A673 (cell line): Measurements from ENCODE around the gene SDK1. TPM values are rescaled to one million over a fixed set of nuclear protein-coding genes. Genes with fewer than 3 reads are reported as not detected.

Experiments used
- BruUV-seq: library from RNA; stranded (reverse); fragments of 400-500 nt; replicated peaks from 2 replicates; lab custom pipeline; 2021; lab: Mats Ljungman, UMichigan
- CTCF ChIA-PET: fragments of 300-600 bp; sonication (Branson Sonifier 250); formaldehyde crosslinking; loops from one replicate; lab custom pipeline; 2022; ENCODE audit warnings: antibody characterized with exemption; lab: Charles Lee
- POLR2A ChIA-PET: fragments of 300-600 bp; sonication (Branson Sonifier 250); formaldehyde crosslinking; loops from one replicate; lab custom pipeline; 2022; ENCODE audit warnings: antibody characterized with exemption; ENCODE audit not compliant: low non-redundant PET; lab: Charles Lee
- DNase-seq: peaks from one replicate; pipeline ENCODE4 v3.0.0-alpha.2; 2015; ENCODE audit warnings: low spot score
- H3K27ac ChIP-seq: fragments of 200-600 bp; sonication (generic); 2 replicates; pipeline ENCODE4 v1.5.1; 2016; ENCODE audit warnings: mixed run types, low read depth, mild to moderate bottlenecking, mixed read lengths, antibody characterized with exemption, low read length; ENCODE audit not compliant: poor library complexity, severe bottlenecking
- H3K27me3 ChIP-seq: fragments of 200-600 bp; sonication (generic); replicated peaks from 2 replicates; pipeline ENCODE4 v1.6.1; 2017; ENCODE audit warnings: mixed run types, low read depth, mild to moderate bottlenecking, mixed read lengths, antibody characterized with exemption, low read length; ENCODE audit not compliant: insufficient read depth, poor library complexity
- H3K36me3 ChIP-seq: fragments of 200-600 bp; sonication (generic); 2 replicates; pipeline ENCODE4 v1.6.1; 2016; ENCODE audit warnings: mixed run types, mild to moderate bottlenecking, mixed read lengths, antibody characterized with exemption, low read length; ENCODE audit not compliant: insufficient read depth, poor library complexity, severe bottlenecking
- H3K4me1 ChIP-seq: fragments of 200-600 bp; sonication (generic); 2 replicates; pipeline ENCODE4 v1.6.1; 2017; ENCODE audit warnings: mixed run types, mild to moderate bottlenecking, mixed read lengths, antibody characterized with exemption, low read length; ENCODE audit not compliant: insufficient read depth, poor library complexity, severe bottlenecking
- H3K4me3 ChIP-seq: fragments of 200-600 bp; sonication (generic); 2 replicates; pipeline ENCODE4 v1.5.1; 2016; ENCODE audit warnings: low read depth, mixed run types, mild to moderate bottlenecking, mixed read lengths, low read length; ENCODE audit not compliant: poor library complexity, severe bottlenecking
- H3K9me3 ChIP-seq: fragments of 200-600 bp; sonication (generic); 2 replicates; pipeline ENCODE4 v1.6.1; 2016; ENCODE audit warnings: mixed run types, low read depth, mild to moderate bottlenecking, mixed read lengths, antibody characterized with exemption, low read length; ENCODE audit not compliant: poor library complexity, severe bottlenecking
- EZH2 ChIP-seq: fragments of 200-600 bp; sonication (generic); IDR thresholded peaks from 2 replicates; pipeline ENCODE4 v1.6.1; 2017; ENCODE audit warnings: borderline replicate concordance, low read depth, mild to moderate bottlenecking, mixed read lengths, antibody characterized with exemption, low read length; ENCODE audit not compliant: poor library complexity, severe bottlenecking
- intact Hi-C: fragments of 100-400 bp; cut with micrococcal nuclease; formaldehyde crosslinking; loops from one replicate; pipeline ENCODE4 v1.10.0; 2022; ENCODE audit not compliant: unreplicated experiment
- total RNA-seq: library from RNA; stranded (reverse); gene quantifications from 2 replicates; pipeline ENCODE4 v1.2.3, GENCODE V29; 2021
- TF ChIP-seq, protein P1 (sequence below): fragments of 300-800, 200-600 bp; sonication (generic); conservative IDR thresholded peaks from 2 replicates; pipeline ENCODE4 v1.5.1; 2017; ENCODE audit warnings: low read depth, mild to moderate bottlenecking, antibody characterized with exemption, low read length, moderate library complexity, mixed read lengths

Gene SDK1
- total RNA-seq, 1 experiment from 2014 or later: 14.7 TPM

DNA sequence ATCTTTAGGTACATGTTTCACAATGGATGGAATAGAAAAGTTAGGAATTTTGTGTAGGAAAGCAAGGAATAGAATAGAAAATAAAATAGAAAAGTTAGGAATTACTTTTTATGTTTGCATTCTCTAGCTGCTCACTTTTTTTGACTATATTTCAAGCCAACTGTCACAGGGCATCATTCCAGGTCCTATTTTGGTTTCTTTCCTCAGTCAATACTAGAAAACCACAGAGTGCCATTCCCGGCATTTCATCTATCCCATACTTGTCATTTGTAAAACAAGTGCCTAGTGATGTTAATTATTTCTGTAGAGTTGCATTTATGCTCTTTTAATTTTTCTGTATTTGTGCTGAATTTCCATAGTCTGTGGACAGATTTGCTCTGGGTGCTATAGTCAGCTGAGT, 66.2 kb downstream of the SDK1 start:
- H3K9me3 ChIP-seq: no peaks in the 10 kb centered on the region

DNA sequence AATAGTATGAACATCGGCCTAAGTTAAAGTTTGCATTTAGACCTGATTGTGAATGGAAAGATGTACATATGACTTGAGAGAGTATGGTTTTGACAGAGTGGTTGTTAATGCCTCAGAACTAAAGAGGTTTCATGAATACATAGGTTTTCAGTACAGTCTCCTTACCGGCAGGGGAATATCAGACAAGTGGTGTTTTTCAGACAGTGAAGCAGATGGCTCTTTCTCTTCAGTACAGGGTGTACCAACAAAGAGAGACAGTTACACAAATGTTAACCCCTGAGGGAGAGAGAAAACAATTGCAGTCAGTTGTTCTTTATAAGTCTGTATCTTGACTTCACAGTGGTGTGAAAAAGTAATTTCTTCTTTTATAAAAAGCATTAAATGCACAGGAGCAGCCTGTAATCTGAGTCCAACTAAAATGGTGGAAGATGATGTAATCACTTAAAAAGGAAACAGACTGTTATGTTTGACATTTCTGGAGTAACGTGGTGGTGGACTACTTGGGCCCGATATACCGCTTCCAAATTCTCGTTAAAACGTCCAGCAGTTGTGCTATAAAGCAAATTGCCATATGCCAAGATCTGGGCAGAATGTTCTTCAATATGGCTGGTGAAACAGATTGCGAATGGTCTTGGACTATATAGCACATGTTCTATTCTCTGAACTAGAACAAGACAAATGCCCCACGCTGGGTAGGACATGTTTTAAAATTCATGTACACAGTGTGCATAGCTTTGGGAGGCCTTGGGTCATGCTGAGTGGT, 69.2 kb downstream of the SDK1 start:
- ChIA-PET CTCF (no interaction called here), POLR2A (no interaction called here)
- no peaks in the 10 kb centered on the region for H3K9me3 ChIP-seq
- H3K27me3 ChIP-seq: peaks cover 3% of the 10 kb centered on the region
- no peak for DNase-seq
- no peaks in the 10 kb centered on the region for H3K36me3 ChIP-seq
- TF ChIP-seq, protein P1, sequence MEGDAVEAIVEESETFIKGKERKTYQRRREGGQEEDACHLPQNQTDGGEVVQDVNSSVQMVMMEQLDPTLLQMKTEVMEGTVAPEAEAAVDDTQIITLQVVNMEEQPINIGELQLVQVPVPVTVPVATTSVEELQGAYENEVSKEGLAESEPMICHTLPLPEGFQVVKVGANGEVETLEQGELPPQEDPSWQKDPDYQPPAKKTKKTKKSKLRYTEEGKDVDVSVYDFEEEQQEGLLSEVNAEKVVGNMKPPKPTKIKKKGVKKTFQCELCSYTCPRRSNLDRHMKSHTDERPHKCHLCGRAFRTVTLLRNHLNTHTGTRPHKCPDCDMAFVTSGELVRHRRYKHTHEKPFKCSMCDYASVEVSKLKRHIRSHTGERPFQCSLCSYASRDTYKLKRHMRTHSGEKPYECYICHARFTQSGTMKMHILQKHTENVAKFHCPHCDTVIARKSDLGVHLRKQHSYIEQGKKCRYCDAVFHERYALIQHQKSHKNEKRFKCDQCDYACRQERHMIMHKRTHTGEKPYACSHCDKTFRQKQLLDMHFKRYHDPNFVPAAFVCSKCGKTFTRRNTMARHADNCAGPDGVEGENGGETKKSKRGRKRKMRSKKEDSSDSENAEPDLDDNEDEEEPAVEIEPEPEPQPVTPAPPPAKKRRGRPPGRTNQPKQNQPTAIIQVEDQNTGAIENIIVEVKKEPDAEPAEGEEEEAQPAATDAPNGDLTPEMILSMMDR: no peak
- TF ChIP-seq EZH2: no peak
- intact Hi-C loops: no loop called here
- no peak overlapping the region for H3K4me3 ChIP-seq
- H3K27ac ChIP-seq: no peak overlapping the region
- BruUV-seq: no TSS peak
- H3K4me1 ChIP-seq: peaks cover 19% of the 10 kb centered on the region

More for the DNA sequence above, 66.2 kb downstream of the SDK1 start:
- DNase-seq: no peak
- Histone ChIP-seq H3K4me1 (peaks cover 19% of the 10 kb centered on the region), H3K4me3 (no peak overlapping the region), H3K27me3 (peaks cover 8% of the 10 kb centered on the region), H3K27ac (no peak overlapping the region), H3K36me3 (no peaks in the 10 kb centered on the region)
- CTCF ChIA-PET: no interaction called here
- TF ChIP-seq, protein P1: no peak
- TF ChIP-seq EZH2: no peak
- intact Hi-C loops: no loop called here
- POLR2A ChIA-PET: no interaction called here
- BruUV-seq: no TSS peak

GRCh38 chr7:3370921-3371320, 69.9 kb downstream of the SDK1 start:
- BruUV-seq: no TSS peak
- POLR2A ChIA-PET: no interaction called here
- H3K27ac ChIP-seq: no peak overlapping the region
- H3K36me3 ChIP-seq: no peaks in the 10 kb centered on the region
- H3K9me3 ChIP-seq: no peaks in the 10 kb centered on the region
- CTCF ChIA-PET: interaction anchor here (0.6 kb wide), 1 partner anchor 374 kb away, joined by 6 read pairs; no protein-coding TSS in a partner anchor
- intact Hi-C loops: no loop called here
- no peak for DNase-seq
- no peak for TF ChIP-seq EZH2
- TF ChIP-seq, protein P1: no peak
- H3K4me3 ChIP-seq: no peak overlapping the region
- peaks cover 3% of the 10 kb centered on the region for H3K27me3 ChIP-seq
- peaks cover 19% of the 10 kb centered on the region for H3K4me1 ChIP-seq
